HS-27A (cell line): Measurements from ENCODE around the gene PFN2.
"Not testable (repeated sequence)": the region's sequence is repeated elsewhere in the genome, so short reads cannot be mapped to it uniquely, and the experiment has no call there.

ENCODE experiments used
- DNase-seq: peaks from one replicate; pipeline ENCODE4 v3.0.0-alpha.2; 2012; ENCODE audit warnings: low read depth, missing footprints

PFN2 gene

DNA sequence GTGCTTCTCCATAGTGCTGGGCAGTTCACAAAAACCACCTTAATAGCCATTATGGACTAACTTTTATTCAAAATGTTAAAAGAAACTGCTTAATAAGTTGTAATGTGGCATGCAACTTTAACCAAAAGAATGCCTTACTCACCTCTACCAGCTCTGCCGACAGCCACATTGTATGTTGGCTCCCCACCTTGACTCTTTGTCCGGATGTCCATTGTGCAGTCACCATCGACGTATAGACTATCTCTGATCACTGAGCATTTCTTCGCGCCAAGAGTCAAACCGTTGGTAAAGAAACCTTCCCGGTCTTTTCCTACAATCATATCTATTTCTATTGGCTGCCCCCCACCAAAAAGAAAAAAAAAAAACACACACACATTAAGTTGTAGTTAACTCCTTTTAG lies 2.5 kb downstream of the PFN2 start:
- DNase-seq, result no peak

DNA sequence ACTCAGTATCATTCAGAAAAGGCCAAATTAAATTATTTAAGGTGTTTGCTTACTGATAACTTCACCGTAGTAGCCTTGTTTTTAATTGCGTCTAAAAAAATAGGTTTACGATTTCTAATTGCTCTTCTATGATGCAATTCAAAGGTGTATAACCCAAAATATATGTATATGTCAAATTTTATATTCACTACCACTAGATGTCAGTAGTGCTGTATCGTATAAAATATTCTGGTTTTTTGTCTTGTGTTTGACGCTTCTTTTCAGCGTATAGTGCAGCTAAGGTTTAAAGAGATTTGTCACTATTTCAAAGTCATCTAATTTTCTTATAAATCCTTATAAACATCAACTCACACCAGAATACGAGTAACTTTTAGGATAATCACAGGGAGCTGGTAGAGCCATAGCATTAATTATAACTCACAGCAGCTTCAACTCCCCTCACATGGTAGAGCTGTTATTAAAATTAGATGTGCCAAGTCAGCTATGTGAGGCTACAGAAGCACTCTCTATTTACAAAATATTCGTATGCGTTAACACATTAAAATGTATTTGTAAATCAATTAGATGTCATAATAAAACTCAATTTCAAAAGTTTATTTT lies 3.5 kb downstream of the PFN2 start:
- no peak for DNase-seq

DNA sequence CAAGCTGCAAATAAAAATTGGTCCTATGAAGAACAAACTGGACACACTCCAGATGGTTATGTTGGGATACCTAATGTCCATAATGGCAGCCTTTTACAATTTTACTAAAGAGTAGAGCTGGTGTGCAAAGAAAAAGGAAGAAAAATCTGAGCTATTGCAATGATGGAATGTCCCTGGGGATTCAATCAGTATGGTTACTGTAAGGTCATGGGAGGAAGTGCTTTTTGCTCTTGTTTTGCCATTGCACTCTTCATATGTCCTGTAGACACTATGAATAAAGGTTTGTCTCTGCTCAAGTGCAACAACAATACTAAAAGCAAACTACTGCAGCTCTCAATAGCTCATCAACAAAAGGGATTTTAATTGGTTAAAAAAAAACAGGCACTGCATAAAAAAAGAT lies 5.4 kb downstream of the PFN2 start:
- no peak for DNase-seq

DNA sequence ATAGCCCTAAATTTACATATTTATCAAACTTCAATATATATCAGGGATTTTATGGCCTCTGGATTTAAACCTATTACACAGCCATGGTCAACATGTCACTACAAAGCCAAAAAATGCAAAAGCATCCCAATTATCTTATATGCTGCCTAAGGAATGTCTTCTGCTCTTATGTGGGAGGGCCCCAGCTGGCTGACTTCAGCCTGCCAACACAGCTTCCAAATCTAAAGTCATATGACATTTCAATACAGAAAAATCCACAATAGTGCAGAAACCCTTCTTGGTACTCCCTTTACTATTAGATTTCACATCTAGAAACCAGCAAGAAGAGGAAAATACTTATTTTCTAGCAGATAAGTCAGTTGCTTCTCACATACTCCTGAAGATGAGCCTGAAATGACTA lies 6.4 kb downstream of the PFN2 start:
- no peak for DNase-seq

DNA sequence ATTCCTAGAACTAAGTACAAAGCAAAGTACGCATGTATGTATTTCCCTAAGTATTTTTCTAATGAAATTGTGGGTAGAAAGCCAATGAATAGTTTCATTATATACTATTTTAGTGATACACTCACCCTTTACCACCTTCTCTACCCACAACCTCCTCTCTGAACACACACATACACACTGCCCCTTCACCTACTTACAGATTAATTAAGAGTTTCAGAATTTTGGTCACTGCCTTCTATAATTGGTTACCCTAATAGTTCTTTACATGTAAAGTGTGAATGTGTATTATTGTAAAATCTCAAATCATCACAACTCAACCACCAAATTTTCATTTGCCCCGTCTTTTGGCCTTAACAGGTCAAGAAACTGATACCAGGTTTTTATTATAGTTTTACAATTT lies 7.2 kb downstream of the PFN2 start:
- DNase-seq, result no peak

DNA sequence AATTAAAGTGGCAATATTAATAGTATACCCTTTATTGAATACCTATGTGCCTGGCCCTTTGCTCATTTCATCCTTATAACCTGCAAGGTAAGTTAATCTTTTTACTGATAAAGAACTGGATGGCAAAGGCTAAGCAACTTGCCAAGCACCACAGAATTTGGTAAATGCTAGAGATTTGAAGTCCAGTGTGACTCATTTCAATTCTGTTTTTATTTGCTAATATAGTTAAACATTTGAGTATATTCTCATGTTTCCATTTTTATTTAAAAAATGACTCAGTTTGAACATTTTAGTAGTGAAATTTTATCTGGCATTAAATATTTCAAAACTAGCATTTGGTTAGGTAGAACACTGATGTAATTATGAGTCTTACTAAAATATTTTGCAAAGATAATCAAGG lies 11.3 kb downstream of the PFN2 start:
- DNase-seq, result no peak

DNA sequence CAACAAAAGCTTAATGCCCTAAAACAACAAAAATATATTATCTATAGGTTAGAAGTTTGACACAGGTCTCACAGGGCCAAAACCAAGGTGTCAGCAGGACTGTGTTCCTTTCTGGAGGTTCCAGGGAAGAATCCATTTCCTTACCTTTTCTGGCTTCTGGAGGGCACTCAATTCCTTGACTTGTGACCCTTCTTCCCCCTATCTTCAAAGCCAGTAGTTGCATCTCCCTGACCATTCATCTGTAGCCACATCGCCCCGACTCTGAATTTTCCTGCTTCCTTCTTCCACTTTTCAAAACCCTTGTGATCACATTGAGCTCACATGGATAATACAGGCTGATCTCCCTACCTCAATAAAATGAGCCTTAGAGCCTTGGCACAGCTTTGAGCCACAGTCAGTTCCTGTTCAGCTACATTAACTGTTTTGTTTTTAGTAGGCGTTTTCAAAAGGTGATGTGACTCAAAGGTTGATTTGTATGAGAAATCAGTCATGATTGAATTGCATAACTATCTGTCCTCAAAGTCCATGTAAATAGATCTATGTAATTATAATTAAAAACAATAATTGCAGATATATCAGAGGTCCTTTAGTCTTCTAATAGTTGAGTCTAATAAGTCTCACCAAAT lies 12.4 kb downstream of the PFN2 start:
- no peak for DNase-seq

DNA sequence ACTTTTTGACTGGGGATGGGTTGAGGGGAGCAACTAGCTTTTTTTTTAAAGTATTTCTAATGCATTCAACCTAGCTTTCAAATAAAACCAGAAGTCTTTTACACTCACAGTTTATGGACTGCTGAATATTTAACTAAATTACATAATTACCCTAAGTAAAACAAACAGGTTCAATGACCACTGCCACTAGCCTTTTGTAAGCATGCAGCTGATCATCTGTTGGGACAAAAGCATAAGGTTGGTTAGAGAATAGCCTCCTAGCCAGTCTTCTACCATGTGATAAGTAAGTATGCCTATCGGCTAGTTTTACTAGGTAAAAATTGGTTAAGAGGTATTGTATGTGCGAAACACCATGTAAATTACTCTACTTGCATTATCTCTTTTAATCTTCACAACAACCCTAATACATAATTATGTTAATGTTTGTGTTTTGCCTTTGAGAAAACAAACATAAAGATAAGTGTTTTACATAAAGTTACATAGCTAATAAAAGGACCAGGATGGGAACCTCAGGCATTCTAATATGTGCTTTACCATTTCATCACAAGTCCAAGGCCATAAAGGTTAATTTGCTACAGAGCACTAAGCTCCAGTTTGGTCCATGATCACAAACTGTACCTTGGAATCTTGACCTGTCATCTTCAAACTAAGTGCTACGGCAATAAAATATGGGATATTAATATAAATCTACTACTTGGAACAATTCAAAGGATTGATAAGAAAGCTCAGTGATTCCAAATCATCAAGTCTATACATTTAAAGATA lies 13.2 kb downstream of the PFN2 start:
- DNase-seq, result no peak

DNA sequence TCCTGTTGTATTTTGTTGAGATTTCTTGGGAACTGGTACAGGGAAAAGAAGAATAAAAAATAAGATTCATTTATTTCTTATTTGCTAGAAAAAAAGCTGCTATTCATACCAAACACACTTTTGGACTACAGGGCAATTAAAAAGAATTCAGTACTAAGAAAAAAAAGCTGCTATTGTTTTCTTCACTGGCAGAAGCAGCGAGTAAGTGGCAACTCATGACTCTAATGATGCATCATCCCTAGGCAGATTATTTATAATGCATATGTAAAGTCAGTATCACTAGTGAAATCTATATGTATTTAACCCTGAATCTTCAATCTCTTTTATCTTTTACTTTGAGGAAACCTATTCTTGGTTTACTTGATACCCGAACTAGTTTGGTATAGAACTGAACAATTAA lies 15.2 kb downstream of the PFN2 start:
- DNase-seq, result no peak

DNA sequence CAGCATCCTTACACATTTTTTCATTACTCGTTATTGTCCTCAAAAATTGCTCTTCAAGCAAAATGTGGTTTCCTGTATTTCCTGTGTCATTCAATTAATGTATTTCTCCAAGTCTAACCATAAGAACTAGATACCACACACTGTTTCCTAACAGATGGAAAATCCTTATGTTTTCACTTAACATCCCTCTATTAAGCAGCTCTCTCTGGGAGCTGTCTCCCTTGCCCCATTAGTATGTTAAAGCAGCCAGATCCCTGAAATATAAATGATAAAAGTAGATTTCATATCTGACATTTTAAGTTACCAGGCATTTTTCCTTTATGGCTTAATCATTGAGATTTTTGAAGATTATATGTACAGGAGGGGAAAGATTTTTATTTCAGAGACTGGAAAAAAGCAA lies 15.9 kb downstream of the PFN2 start:
- DNase-seq, result no peak

DNA sequence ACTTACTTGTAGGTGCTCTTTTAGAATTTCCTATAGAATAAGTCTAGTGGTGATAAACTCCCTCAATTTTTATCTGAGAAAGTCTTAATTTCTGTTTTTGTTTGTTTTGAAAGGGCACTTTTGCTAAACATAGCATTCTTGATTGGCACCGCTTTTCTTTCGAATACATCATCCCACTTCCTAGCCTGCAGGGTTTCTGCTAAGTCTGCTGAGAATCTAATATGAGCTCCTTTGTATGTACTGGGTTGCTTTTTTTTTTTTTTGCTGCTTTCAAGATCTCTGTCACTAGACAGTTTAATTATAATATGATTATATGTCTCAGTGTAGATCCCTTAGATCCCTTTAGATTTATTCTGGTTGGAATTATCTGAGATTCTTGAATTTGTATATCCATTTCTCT lies 21.5 kb downstream of the PFN2 start:
- DNase-seq, result no peak

DNA sequence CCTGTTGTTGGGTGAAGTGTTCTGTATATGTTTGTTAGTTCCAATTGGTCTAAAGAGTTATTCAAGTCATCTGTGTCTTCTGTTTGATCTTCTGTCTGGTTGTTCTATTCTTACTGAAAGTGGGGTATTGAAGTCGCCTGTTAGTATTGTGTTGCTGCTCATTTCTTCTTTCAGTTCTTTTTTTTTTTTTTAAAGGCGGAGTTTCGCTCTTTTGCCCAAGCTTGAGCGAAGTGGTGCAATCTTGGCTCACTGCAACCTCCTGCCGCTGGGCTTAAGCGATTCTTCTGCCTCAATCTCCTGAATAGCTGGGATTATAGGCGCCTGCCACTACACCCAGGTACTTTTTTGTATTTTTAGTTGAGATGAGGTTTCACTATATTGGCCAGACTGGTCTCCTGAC lies 23.5 kb downstream of the PFN2 start:
- DNase-seq, result no peak

DNA sequence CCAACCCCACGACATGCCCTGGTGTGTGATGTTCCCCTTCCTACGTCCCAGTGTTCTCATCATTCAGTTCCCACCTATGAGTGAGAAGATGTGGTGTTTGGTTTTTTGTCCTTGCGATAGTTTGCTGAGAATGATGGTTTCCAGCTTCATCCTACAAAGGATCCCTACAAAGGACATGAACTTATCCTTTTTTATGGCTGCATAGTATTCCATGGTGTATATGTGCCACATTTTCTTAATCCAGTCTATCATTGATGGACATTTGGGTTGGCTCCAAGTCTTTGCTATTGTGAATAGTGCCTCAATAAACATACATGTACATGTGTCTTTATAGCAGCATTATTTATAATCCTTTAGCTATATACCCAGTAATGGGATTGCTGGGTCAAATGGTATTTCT lies 26.7 kb downstream of the PFN2 start:
- not testable (repeated sequence) for DNase-seq

DNA sequence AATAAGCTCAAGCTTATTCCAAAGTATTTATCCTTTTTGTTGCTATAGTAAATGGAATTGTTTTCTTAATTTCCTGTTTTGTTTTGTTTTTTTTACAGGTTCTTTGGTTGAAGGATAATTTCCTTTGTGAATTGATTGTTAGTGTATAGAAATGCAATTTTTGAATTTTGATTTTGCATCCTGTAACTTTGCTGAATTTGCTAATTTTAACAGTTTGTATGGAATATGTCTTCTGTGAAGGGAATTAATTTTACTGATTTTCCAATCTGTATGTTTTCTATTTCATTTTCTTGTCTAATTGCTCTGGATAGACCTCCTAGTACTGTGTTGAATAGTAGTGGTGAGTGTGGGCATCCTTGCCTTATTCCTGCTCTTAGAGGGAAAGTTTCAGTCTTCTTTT lies 28.3 kb downstream of the PFN2 start:
- no peak for DNase-seq

DNA sequence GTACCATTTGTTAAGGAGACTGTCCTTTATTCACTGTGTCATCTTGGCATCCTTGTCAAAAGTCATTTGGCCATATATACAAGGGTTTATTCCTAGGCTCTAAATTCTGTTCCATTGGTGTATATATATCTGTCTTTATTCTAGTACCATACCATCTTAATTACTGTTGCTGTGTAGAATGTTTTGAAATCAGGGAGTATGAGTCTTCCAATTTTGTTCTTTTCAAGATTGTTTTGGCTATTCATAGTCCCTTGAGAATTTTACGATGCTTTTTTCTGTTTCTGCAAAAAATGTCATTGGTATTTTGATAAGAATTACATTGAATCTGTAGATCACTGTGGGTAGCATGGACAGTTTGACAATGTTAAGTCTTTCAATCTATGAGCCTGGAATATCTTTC lies 28.7 kb downstream of the PFN2 start:
- no peak for DNase-seq

DNA sequence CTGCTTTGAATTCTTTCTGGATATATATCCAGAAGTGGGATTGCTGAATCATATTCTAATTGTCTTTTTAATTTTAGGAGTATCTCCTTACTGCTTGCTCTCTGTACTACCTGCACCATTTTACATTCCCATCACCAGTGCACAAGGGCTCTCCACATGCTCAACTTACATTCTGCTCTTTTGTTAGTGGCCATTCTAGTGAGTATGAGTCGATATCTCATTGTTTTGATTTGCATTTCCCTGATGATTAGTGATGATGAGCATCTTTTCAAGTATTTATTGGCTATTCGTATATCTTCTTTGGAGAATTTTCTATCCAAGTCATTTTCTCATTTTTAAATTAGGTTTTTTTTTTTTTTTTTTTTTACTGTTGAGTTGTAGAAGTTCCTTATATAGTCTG lies 29.5 kb downstream of the PFN2 start:
- DNase-seq, result no peak

DNA sequence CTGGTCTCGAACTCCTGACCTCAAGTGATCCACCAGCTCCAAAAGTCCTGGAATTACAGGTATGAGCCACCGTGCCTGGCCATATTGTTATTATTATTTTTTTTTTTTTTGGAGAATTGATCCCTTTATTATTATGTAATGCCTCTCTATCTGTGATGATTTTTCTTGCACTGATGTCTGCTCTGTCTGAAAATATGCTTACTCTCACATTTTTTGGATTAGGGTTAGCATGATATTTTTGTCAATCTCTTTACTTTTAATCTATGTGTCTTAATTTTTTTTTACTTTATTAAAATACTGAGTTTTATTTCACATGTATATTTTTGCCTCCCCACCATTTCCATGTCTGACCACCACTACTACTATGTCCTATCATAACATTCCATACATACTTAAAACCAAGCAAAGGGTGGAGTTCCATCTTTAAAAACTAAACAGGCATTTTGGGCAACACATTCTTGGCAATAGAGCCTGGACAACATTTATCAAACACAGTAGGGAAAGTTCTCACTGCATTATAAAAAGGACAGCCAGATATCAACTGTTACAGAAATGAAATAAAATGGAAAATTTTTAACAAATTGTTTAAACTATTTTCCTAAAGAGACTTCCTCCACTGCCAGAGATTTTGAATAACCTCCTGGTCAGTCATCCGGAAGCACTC lies 32.2 kb downstream of the PFN2 start:
- peak; percentile 29 for DNase-seq

DNA sequence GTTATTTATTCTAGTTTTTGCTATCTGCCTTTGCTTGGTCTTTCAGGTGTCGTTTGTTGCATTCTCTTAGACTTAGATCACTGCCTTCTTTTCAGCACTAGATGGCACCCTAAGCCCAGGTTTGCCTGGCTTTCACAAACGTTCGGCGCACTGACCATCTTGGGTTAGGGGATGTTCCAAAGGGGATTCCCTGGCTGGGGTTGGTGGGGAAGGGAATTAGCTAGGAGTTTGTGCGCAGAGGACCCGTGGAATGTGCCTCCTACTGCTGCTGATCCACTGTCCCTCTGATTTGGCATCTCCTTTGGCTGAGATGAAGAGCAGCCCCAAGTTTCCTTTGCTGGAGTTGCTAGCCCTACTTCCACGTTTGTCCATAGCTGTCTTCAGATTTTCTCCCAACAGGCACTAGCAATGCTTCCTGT lies 33.9 kb downstream of the PFN2 start:
- DNase-seq, result peak; percentile 52

DNA sequence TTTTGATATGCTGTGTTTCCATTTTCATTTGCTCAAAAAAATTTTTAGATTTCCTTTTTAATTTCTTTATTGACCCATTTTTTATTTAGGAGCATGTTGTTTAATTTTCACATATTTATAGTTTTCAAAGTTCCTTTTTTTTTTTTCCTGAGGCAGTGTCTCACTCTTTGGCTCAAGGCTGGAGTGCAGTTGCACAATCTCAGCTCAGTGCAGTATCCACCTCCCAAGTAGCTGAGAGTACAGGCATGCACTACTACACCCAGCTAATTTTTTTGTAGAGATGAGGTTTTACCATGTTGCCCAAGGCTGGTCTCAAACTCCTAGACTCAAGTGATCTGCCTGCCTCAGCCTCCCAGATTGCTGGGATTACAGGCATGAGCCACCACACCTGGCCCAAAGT lies 36.2 kb downstream of the PFN2 start:
- DNase-seq, result no peak

DNA sequence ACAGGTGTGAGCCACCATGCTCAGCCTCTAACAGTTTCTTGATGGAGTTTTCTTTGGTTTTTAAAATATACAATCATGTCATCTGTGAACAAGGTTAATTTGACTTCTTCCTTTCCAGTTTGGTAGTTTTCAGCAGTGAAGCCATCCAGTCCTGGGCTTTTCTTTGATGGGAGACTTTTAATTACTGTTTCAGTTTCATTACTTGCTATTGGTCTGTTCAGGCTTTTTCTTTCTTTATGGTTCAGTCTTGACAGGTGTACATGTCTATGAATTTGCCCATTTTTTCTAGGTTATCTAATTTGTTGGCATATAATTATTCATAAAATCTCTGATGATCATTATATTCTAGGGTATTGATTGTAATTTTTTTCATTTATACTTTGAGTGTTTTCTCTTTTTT lies 36.8 kb downstream of the PFN2 start:
- no peak for DNase-seq

DNA sequence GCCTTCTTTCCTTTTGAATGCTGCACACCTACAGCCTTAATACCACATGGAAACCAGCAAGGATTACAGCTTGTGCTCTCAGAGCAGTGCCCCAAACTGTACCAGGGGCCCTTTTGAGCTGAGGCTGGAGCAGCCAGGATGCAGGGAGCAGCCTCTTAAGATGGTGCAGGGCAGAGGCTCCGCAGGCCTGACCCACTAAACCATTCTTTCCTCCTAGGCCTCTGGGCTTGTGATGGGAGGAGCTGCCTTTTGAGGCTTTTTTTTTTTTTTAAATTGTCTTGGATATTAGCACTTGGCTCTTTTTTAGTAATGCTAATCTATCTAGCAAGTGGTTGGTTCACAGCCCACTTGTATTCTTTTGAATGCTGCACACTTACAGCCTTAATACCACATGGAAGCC lies 37.7 kb downstream of the PFN2 start:
- DNase-seq, result no peak

DNA sequence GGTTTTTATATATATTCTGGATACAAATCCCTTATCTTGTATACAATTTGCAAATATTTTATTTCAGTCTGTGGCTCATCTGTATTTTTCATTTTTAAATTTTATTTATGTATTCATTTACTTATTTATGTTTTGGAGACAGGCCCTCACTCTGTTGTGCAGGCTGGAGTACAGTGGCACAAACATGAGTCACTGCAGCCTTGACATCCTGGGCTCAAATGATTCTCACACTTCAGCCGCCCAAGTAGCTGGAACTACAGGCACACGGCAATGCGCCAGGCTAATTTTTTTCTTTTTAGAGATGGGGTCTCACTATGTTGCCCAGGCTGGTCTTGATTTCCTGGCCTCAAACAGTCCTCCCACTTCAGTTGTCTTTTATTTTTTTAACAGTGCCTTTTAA lies 50.6 kb downstream of the PFN2 start:
- no peak for DNase-seq

DNA sequence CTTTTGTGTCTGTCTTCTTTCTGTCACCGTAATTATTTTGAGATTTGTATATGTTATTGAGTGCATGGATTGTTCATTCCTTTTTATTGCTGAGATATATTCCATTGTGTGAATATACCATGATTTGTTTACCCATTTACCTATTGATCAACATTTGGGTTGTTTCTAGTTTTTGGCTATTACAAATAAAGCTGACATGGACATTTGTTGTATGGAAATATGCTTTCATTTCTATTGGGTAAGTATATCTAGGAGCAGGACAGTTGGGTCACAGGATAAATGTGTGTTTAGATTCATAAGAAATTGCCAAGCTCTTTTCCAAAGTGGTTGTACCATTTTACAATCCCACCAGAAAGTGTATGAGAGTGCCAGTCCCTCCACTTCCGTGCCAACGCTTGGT lies 51.2 kb downstream of the PFN2 start:
- DNase-seq, result no peak
